Effector CD4-positive, alpha-beta T cell (primary cell): ENCODE data around the gene CENPP.

Experiments
- DNase-seq: peaks from one replicate; pipeline ENCODE4 v3.0.0-alpha.2; 2020

CENPP gene

GRCh38 chr9:92510747-92511146 lies 185.0 kb downstream of the CENPP start:
- no peak for DNase-seq

GRCh38 chr9:92512622-92513021 lies 186.9 kb downstream of the CENPP start:
- no peak for DNase-seq

GRCh38 chr9:92513349-92513748 lies 187.6 kb downstream of the CENPP start:
- no peak for DNase-seq

GRCh38 chr9:92514635-92515034 lies 188.9 kb downstream of the CENPP start:
- no peak for DNase-seq

- no peak for DNase-seq
These were observed 190.8 kb downstream of the CENPP start for GRCh38 chr9:92516521-92516920.

GRCh38 chr9:92517046-92517445 lies 191.3 kb downstream of the CENPP start:
- DNase-seq = no peak

GRCh38 chr9:92518199-92518598 lies 192.4 kb downstream of the CENPP start:
- DNase-seq = no peak

- no peak for DNase-seq
These were observed 195.1 kb downstream of the CENPP start for GRCh38 chr9:92520837-92521236.

- no peak for DNase-seq
These were observed 197.5 kb downstream of the CENPP start for GRCh38 chr9:92522983-92523970.

- no peak for DNase-seq
These were observed 199.1 kb downstream of the CENPP start for GRCh38 chr9:92524881-92525280.

- no peak for DNase-seq
These were observed 199.6 kb downstream of the CENPP start for GRCh38 chr9:92525306-92525705.

- DNase-seq = no peak
These were observed 201.6 kb downstream of the CENPP start for GRCh38 chr9:92527291-92527828.

GRCh38 chr9:92527832-92528521 lies 202.2 kb downstream of the CENPP start:
- DNase-seq = no peak

GRCh38 chr9:92528522-92528849 lies 202.7 kb downstream of the CENPP start:
- DNase-seq = no peak

- no peak for DNase-seq
These were observed 203.4 kb downstream of the CENPP start for GRCh38 chr9:92529124-92529523.

- no peak for DNase-seq
These were observed 205.1 kb downstream of the CENPP start for GRCh38 chr9:92530893-92531292.

GRCh38 chr9:92534204-92534603 lies 208.5 kb downstream of the CENPP start:
- DNase-seq = no peak

- no peak for DNase-seq
These were observed 208.9 kb downstream of the CENPP start for GRCh38 chr9:92534674-92535073.

- no peak for DNase-seq
These were observed 210.4 kb downstream of the CENPP start, which contains the start of gene ECM2 for GRCh38 chr9:92535940-92536850. Gene ECM2 (minus strand): TSS chr9:92535990. CDS start chr9:92522866, 13,124 bp downstream.

- no peak for DNase-seq
These were observed 212.8 kb downstream of the CENPP start for GRCh38 chr9:92538541-92538940.

- no peak for DNase-seq
These were observed 218.2 kb downstream of the CENPP start for GRCh38 chr9:92543972-92544371.

GRCh38 chr9:92545002-92545510 lies 219.3 kb downstream of the CENPP start:
- DNase-seq = no peak
